Adipose tissue (tissue), 3 donors: Measurements from ENCODE around the gene C16orf96. TPM values are rescaled to one million over a fixed set of nuclear protein-coding genes. Genes with fewer than 3 reads are reported as not detected.

Experiments used
- H3K27ac ChIP-seq: one replicate; pipeline ENCODE4 v1.5.1; 2013; ENCODE audit warnings: low read depth, low read length
- WGBS, 3 donors: extraction: QIAGEN DNeasy Blood & Tissue Kit; methylation state at CpG; one replicate each; pipeline ENCODE4 v1.1.7; 2013; 5-methylcytosine and 5-hydroxymethylcytosine counted together
- polyA plus RNA-seq, 3 donors: library from polyadenylated mRNA; stranded (reverse); fragments of 200-250 nt; gene quantifications; one replicate each; pipeline ENCODE4 v1.2.3, GENCODE V29; 2013
- donor health status: healthy with polysubstance abuse.
- donor health status: Bipolar disorder and iron deficiency.
- donor health status: healthy.

C16orf96 gene
- polyA plus RNA-seq, 3 donors, result 0.01 to 0.21 TPM; not detected in 1

- no peak overlapping the region for H3K27ac ChIP-seq
- 82 to 87% (median 84%) methylated on average over 29 to 32 of the region's 32 CpGs for WGBS, 3 donors
Observed at GRCh38 chr16:4610011-4611005, 54.2 kb downstream of the C16orf96 start.

GRCh38 chr16:4611337-4612021 lies 55.3 kb downstream of the C16orf96 start:
- WGBS, 3 donors, result 73 to 88% (median 73%) methylated on average over 22 of the region's 22 CpGs
- no peak overlapping the region for H3K27ac ChIP-seq

DNA sequence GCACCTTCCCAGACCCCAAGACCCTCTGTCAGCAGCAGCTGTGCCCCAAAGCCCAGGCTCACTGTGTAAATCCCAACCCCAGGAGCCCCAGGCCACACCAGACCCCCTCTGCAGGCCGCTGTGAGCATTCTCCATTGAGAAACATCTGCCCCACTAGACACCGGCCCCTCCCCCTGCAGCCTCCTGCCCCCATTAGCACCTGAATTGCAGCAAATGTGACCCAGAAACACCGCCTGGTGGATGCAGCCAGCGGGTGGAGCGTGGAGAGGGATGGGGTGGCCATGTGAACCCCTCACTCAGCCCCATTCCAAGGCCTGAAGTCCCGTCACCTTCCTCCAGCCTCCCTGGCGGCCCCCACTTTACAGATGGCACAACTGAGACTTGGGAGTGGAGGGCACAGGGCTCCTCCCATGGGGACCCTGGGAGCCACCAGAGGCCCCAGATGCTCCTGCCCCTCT lies 56.4 kb downstream of the C16orf96 start:
- H3K27ac ChIP-seq, result no peak overlapping the region

DNA sequence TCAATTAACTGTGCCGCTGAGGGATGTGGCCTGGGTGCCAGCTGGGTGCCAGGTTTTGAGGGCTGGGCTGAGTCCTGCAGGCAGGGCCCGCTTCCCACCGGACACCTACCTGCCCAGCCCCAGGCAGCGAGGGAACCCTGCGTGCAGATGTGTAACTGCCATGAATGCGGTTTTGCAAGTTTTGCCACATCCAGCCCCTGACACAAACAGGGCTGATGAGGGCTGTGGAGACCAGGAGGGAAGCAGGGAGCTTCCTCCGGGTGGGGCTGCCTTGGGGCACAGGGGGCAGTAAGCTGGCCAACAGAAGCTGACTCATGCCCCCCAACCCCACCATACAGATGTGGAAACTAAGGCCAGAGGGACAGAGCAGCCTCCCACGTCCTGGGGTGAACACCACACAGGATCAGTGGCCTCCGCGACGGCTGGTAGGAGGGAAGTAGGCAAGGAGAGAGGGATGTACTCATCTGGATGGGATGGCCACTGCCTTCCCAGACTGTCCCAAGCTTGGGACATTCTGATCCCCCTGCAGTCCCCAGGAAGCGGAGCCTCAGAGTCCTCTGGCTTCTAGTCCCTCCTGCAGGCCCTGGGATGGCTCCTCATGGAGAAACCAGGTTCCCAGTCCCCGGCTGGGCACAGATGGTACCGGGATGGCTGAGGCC lies 57.0 kb downstream of the C16orf96 start:
- H3K27ac ChIP-seq, result no peak overlapping the region
- WGBS, 3 donors, result 44 to 48% (median 45%) methylated on average over 14 of the region's 14 CpGs

More for the DNA sequence above, 56.4 kb downstream of the C16orf96 start:
- WGBS, 3 donors, result 87 to 90% (median 89%) methylated on average over 7 of the region's 7 CpGs

DNA sequence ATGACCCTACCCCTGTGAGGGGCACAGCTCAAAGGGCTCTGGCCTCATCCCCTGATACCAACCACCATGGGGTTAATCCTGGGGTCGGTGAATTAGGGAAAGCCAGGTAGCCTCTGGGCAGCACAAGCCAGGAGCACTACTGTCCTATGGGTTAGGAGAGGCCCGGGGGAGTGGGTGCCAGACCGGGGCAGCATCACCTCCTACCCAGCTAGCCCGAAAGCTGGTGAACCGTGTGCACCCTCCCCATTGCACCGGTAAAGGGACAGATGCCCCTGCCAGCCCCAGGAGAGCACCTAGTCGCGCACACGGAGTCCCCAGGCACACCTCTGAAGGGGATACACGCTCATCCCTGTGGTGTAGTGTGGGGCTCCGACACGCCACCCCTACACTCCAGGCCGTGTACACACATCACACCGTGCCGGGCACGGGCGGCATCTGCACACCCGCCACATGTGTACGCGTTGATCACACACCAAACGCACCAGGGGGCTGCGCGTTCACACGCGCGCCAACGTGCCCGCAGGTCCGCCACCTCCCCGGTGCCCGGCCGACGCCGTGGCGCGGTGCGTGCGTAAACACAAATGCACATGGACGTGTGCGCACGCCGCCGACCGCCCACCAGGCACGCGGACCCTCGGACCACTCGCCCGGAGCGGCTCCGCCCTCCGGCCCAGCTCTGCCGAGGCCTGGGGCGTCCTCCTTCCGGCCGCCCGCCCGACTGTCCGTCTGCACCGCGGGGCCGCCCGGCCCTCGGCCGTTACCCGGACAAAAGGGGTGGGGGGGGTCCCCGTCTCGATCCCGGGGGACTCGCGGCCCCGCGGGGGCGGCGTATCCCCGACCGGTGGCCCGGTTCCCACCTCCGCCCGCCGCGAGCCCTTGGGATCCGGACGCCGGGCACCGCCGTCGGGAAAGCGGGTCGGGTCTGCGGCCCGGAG lies 57.8 kb downstream of the C16orf96 start:
- WGBS, 3 donors, result 0 to 2% (median 1%) methylated on average over 71 to 92 of the region's 92 CpGs
- no peak overlapping the region for H3K27ac ChIP-seq

DNA sequence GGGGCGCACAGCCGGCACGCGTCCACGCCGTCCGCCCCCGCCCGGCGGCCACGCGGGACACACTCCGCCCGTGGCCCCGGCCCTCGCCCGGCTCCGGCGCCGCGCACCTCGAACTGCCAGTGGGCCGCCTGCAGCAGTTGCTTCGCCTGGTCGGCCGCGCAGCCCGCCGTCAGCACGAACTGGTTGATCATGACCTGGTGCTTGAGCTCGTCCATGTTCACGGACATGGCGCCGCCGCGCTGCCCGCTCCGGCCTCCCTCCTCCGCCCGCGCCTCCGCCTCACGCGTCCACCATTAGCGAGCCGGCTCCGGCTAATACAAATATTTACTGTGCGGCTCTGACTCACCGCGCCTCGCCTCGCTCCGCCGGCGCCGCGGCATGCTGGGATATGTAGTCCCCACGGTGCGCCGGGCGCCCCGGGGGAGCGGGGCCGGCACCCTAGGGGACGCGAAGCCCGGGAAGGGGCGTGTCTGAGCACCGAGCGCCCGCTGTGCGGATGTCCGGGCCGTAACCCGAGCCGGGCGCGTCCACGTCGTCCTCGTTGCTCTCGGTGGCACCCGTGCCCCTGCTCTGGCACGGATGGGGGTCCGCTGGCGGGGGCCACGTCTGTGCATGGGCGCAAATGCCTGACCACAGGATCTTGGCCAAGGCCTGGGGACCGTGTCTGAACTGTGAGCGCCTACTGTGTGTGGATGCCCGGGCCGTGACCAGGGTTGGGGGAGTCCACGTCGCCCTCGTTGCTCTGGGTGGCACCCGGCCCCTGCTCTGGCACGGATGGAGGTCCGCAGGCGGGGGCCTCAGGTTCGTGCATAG lies 58.6 kb downstream of the C16orf96 start, which contains the start of gene UBALD1:
UBALD1 (minus strand) TSS at position 318 of the 813 bp plus-strand sequence; CDS start at position 227, 91 bp downstream.
- peak within 1 kb of the TSS; percentile 51 for H3K27ac ChIP-seq
- WGBS, 3 donors, result 8 to 9% (median 8%) methylated on average over 89 to 100 of the region's 100 CpGs

- WGBS, 3 donors, result 65 to 72% (median 72%) methylated on average over 39 of the region's 39 CpGs
- peak overlapping the region; percentile 51 for H3K27ac ChIP-seq
Observed at GRCh38 chr16:4615384-4616046, 59.4 kb downstream of the C16orf96 start.

GRCh38 chr16:4616047-4616811 lies 60.1 kb downstream of the C16orf96 start:
- WGBS, 3 donors, result 0 to 1% (median 0%) methylated on average over 53 to 57 of the region's 57 CpGs
- peak overlapping the region; percentile 51 for H3K27ac ChIP-seq

DNA sequence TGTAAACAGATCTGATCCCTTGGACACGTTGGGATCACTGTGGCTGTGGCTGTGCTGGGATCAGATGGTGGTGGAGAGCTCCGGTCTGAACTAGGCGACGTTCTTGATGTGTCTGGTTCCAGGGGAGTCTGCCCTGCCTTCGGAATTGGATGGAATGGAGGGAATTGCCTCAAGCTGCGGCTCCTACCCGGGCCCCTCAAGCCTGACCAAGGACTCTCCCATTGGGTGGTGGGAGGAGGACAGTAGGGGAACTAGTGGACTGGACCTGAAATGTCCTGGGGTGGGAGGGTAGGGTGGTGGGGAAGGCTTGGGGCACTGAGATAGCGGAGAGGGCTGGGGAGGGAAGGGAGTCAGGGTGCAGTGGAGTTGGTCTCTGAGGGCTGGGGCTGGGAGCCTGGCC lies 61.7 kb downstream of the C16orf96 start:
- WGBS, 3 donors, result 84 to 92% (median 90%) methylated on average over 8 of the region's 8 CpGs
- H3K27ac ChIP-seq, result no peak overlapping the region

DNA sequence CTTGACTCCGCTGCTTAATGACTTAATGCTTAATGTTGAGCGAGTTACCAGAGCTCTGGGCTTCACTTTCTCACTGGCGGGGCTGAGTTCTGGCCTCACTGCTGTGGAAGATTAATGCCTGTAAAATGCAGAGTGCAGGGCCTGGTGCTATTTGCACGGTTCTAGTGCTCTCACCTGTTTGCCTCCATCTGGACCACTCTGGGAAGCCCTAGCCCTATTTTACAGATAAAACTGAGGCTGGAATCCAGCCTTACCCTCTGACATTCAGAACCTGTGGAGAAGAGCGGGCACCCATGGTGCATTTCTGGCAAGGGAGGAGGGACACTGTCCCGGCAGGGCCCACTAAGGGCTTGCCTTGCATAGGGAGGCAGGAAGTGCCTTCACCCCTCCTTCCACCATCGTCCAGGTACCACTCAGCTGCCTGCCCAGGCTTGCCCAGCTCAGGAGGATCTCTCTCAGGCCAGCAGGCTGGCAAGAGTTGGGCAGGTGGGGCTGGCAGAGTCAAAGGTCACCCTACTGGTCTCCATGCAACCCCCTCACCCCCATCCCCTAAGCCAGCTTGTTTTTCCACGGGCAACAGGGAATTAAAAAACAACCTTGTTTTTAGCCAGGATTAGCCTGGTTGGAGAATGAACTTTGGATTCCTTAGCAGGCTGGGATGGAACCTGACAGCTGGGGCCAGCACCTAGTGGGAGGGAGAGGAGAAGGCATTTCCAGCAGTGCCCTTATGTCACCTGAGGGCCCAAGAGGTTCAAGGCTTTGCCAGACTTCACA lies 62.7 kb downstream of the C16orf96 start:
- no peak overlapping the region for H3K27ac ChIP-seq

GRCh38 chr16:4623593-4623992 lies 67.5 kb downstream of the C16orf96 start:
- H3K27ac ChIP-seq, result no peak overlapping the region
- WGBS, 3 donors, result 60 to 87% (median 62%) methylated on average over 7 of the region's 7 CpGs

More for the DNA sequence above, 62.7 kb downstream of the C16orf96 start:
- WGBS, 3 donors, result 57 to 91% (median 87%) methylated on average over 8 of the region's 8 CpGs

- WGBS, 3 donors, result 7% methylated on average over 41 to 42 of the region's 42 CpGs
- H3K27ac ChIP-seq, result peak within 1 kb of the TSS; percentile 85
Observed at GRCh38 chr16:4624015-4624826, 68.1 kb downstream of the C16orf96 start, which contains the start of gene MGRN1. Gene MGRN1 (plus strand): TSS chr16:4624826. CDS start chr16:4624961, 135 bp downstream.

- 0% methylated on average over 68 to 80 of the region's 80 CpGs for WGBS, 3 donors
- peak overlapping the region; percentile 85 for H3K27ac ChIP-seq
Observed at GRCh38 chr16:4624827-4625559, 68.9 kb downstream of the C16orf96 start.
